MM.1S (cell line): ENCODE results near the gene SCAPER.
A peak's percentile ranks its signal among the peaks of the same experiment; 100 is the strongest.

Experiments used
- DNase-seq: peaks from one replicate; pipeline ENCODE4 v3.0.0-alpha.2; 2015
- H2AFZ ChIP-seq: fragments of 300-600 bp; sonication (generic); 2 replicates; pipeline ENCODE4 v1.6.0; 2016; ENCODE audit warnings: antibody characterized with exemption, low read length
- H3F3A ChIP-seq: fragments of 300-600 bp; sonication (generic); 2 replicates; pipeline ENCODE4 v1.6.1; 2016; ENCODE audit warnings: mild to moderate bottlenecking, antibody characterized with exemption, low read length, moderate library complexity, mixed read lengths; ENCODE audit not compliant: insufficient read depth
- H3K27ac ChIP-seq: fragments of 300-600 bp; sonication (generic); 2 replicates; pipeline ENCODE4 v1.5.1; 2016; ENCODE audit warnings: mild to moderate bottlenecking, low read length
- H3K27me3 ChIP-seq: fragments of 300-600 bp; sonication (generic); replicated peaks from 2 replicates; pipeline ENCODE4 v1.6.0; 2016; ENCODE audit warnings: low read length; ENCODE audit not compliant: insufficient read depth
- H3K36me3 ChIP-seq: fragments of 300-600 bp; sonication (generic); replicated peaks from 2 replicates; pipeline ENCODE4 v1.6.1; 2016; ENCODE audit warnings: mild to moderate bottlenecking, low read length, mixed read lengths; ENCODE audit not compliant: insufficient read depth
- H3K4me1 ChIP-seq: fragments of 300-600 bp; sonication (generic); 2 replicates; pipeline ENCODE4 v1.6.1; 2016; ENCODE audit warnings: low read length, mixed read lengths
- H3K4me2 ChIP-seq: fragments of 300-600 bp; sonication (generic); 2 replicates; pipeline ENCODE4 v1.6.0; 2016; ENCODE audit warnings: low read depth, low read length
- H3K4me3 ChIP-seq: fragments of 300-600 bp; sonication (generic); 2 replicates; pipeline ENCODE4 v1.5.1; 2016; ENCODE audit warnings: low read length, mixed read lengths
- H3K79me2 ChIP-seq: fragments of 300-600 bp; sonication (generic); 2 replicates; pipeline ENCODE4 v1.6.1; 2016; ENCODE audit warnings: mixed run types, low read length, mixed read lengths
- H3K9ac ChIP-seq: fragments of 300-600 bp; sonication (generic); 2 replicates; pipeline ENCODE4 v1.6.1; 2016; ENCODE audit warnings: low read length, mixed read lengths
- H3K9me2 ChIP-seq: fragments of 300-600 bp; sonication (generic); replicated peaks from 2 replicates; pipeline ENCODE4 v1.6.1; 2016; ENCODE audit warnings: mild to moderate bottlenecking, low read length, mixed read lengths; ENCODE audit not compliant: insufficient read depth
- H3K9me3 ChIP-seq: fragments of 300-600 bp; sonication (generic); replicated peaks from 2 replicates; pipeline ENCODE4 v1.6.1; 2016; ENCODE audit warnings: mild to moderate bottlenecking, low read length, mixed read lengths; ENCODE audit not compliant: insufficient read depth
- H4K20me1 ChIP-seq: fragments of 300-600 bp; sonication (generic); 2 replicates; pipeline ENCODE4 v1.6.1; 2016; ENCODE audit warnings: mild to moderate bottlenecking, low read length, moderate library complexity, mixed read lengths; ENCODE audit not compliant: insufficient read depth
- EZH2 ChIP-seq: fragments of 300-600 bp; sonication (generic); optimal IDR thresholded peaks from 2 replicates; pipeline ENCODE3; 2017; ENCODE audit warnings: low read depth, mild to moderate bottlenecking, antibody characterized with exemption, low read length, mixed read lengths
- EZH2phosphoT487 ChIP-seq: fragments of 300-600 bp; sonication (generic); IDR thresholded peaks from 2 replicates; pipeline ENCODE4 v1.6.1; 2018; ENCODE audit warnings: antibody characterized with exemption, low read length
- TF ChIP-seq, protein P1 (sequence below): fragments of 300-600 bp; sonication (generic); IDR thresholded peaks from 2 replicates; pipeline ENCODE4 v1.5.1; 2016; ENCODE audit warnings: antibody characterized with exemption, low read length, mixed read lengths

Gene SCAPER

DNA sequence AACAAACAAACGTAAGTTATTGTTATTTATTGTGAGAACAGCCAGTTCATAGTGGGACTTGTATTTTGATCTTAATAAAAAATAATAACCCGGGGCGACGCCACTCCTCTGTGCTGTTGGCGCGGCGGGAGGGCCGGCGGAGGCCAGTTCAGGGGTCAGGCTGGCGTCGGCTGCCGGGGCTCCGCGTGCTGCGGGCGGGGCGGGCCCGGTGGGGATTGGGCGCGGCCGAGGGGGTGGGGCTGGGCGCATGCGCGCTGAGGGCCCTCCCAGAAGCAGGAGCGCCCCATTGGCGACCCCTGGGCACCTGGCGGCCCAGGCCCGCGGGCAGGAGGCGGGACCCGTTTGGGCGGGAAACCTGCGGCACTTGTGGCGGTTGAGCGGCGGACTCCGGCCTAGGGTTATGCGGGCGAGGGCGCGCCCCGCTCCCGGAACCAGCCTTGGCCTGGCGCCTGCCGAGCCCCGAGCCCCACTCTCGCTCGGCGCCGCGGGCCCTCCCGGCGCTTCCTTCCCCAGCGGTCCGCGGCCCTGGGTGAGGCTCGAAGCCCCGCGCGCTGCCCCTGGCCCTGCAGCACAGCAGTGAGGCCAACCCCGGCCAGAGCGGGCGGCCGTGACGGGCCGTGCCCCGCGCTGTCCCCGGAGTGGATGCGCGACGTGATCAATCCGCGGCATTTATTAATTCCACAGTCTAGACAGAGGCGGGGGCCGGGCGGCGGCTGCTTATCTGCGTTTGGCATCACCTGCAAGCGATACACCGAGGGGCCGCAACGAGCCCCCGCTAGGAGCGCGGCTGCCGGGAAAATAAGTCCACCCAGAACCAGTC, 562.5 kb downstream of the SCAPER start:
- no peaks in the 10 kb centered on the region for H4K20me1 ChIP-seq
- H3K9me3 ChIP-seq: no peaks in the 10 kb centered on the region
- no peak overlapping the region for H2AFZ ChIP-seq
- no peaks in the 10 kb centered on the region for H3K36me3 ChIP-seq
- H3K4me2 ChIP-seq: no peak overlapping the region
- H3K4me1 ChIP-seq: no peaks in the 10 kb centered on the region
- DNase-seq: no peak
- no peaks in the 10 kb centered on the region for H3K9me2 ChIP-seq
- H3K9ac ChIP-seq: no peak overlapping the region
- no peaks in the 10 kb centered on the region for H3F3A ChIP-seq
- no peak overlapping the region for H3K27ac ChIP-seq
- TF ChIP-seq EZH2: no peak
- no peak for TF ChIP-seq EZH2phosphoT487
- TF ChIP-seq, protein P1, sequence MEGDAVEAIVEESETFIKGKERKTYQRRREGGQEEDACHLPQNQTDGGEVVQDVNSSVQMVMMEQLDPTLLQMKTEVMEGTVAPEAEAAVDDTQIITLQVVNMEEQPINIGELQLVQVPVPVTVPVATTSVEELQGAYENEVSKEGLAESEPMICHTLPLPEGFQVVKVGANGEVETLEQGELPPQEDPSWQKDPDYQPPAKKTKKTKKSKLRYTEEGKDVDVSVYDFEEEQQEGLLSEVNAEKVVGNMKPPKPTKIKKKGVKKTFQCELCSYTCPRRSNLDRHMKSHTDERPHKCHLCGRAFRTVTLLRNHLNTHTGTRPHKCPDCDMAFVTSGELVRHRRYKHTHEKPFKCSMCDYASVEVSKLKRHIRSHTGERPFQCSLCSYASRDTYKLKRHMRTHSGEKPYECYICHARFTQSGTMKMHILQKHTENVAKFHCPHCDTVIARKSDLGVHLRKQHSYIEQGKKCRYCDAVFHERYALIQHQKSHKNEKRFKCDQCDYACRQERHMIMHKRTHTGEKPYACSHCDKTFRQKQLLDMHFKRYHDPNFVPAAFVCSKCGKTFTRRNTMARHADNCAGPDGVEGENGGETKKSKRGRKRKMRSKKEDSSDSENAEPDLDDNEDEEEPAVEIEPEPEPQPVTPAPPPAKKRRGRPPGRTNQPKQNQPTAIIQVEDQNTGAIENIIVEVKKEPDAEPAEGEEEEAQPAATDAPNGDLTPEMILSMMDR: no peak
- H3K4me3 ChIP-seq: no peak overlapping the region
- 0 out of 2 replicates have a peak, but pooled peaks cover under 1% of the 10 kb centered on the region for H3K27me3 ChIP-seq
- no peaks in the 10 kb centered on the region for H3K79me2 ChIP-seq

DNA sequence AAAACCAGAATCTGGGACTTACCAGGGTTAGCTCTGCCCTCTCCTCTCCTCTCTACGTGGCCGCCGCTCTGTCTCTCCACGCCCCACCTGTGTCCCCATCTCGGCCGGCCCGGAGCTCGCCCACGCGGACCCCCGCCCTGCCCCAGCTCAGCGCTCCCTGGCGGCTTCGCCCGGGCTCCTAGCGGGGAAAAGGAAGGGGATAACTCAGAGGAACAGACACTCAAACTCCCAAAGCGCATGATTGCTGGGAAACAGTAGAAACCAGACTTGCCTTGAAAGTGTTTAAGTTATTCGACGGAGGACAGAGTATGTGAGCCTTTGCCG, 563.1 kb downstream of the SCAPER start:
- Histone ChIP-seq H3K79me2 (no peaks in the 10 kb centered on the region), H3K4me2 (no peak overlapping the region), H4K20me1 (no peaks in the 10 kb centered on the region), H3K36me3 (no peaks in the 10 kb centered on the region), H3K27ac (no peak overlapping the region), H3K9me3 (no peaks in the 10 kb centered on the region), H3K9ac (no peak overlapping the region), H3K4me1 (no peaks in the 10 kb centered on the region; the same call in 1 of the 2 replicates), H2AFZ (no peak overlapping the region), H3K4me3 (no peak overlapping the region), H3F3A (no peaks in the 10 kb centered on the region), H3K27me3 (0 out of 2 replicates have a peak, but pooled peaks cover 6% of the 10 kb centered on the region), H3K9me2 (no peaks in the 10 kb centered on the region)
- DNase-seq: no peak
- TF ChIP-seq EZH2 (no peak), EZH2phosphoT487 (no peak)
- TF ChIP-seq, protein P1: no peak

DNA sequence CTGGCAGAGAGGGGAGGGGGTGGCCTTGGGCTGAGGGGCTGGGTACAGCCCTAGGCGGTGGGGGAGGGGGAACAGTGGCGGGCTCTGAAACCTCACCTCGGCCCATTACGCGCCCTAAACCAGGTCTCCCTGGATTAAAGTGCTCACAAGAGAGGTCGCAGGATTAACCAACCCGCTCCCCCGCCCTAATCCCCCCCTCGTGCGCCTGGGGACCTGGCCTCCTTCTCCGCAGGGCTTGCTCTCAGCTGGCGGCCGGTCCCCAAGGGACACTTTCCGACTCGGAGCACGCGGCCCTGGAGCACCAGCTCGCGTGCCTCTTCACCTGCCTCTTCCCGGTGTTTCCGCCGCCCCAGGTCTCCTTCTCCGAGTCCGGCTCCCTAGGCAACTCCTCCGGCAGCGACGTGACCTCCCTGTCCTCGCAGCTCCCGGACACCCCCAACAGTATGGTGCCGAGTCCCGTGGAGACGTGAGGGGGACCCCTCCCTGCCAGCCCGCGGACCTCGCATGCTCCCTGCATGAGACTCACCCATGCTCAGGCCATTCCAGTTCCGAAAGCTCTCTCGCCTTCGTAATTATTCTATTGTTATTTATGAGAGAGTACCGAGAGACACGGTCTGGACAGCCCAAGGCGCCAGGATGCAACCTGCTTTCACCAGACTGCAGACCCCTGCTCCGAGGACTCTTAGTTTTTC, 563.6 kb downstream of the SCAPER start:
- H3K27ac ChIP-seq: no peak overlapping the region
- H3K9ac ChIP-seq: no peak overlapping the region
- TF ChIP-seq, protein P1: no peak
- TF ChIP-seq EZH2 (no peak), EZH2phosphoT487 (no peak)
- no peaks in the 10 kb centered on the region for H4K20me1 ChIP-seq
- no peaks in the 10 kb centered on the region for H3K9me3 ChIP-seq
- H3K79me2 ChIP-seq: no peaks in the 10 kb centered on the region
- no peak overlapping the region; the same call in 1 of the 2 replicates for H3K4me3 ChIP-seq
- no peak overlapping the region for H2AFZ ChIP-seq
- no peak for DNase-seq
- H3K36me3 ChIP-seq: no peaks in the 10 kb centered on the region
- H3F3A ChIP-seq: no peaks in the 10 kb centered on the region
- H3K27me3 ChIP-seq: 0 out of 2 replicates have a peak, but pooled peaks cover 6% of the 10 kb centered on the region
- peak overlapping the region; percentile 94 for H3K4me2 ChIP-seq
- no peaks in the 10 kb centered on the region; the same call in 1 of the 2 replicates for H3K4me1 ChIP-seq
- H3K9me2 ChIP-seq: no peaks in the 10 kb centered on the region
